ENCODE results near the gene NGLY1.

Gene NGLY1

GRCh38 chr3:25711090-25711489 is 72.2 kb downstream of the NGLY1 start:
- no peak overlapping the region for H3K4me3 ChIP-seq (ENCODE audit: insufficient read length, low read depth)

GRCh38 chr3:25708036-25708435 is 75.2 kb downstream of the NGLY1 start:
- Histone ChIP-seq H3K4me3 (ENCODE audit: insufficient read length, low read depth) (no peak overlapping the region), H3K9ac (ENCODE audit: insufficient read length, low read depth) (no peak overlapping the region), H3K27me3 (ENCODE audit: insufficient read depth, insufficient read length) (no peaks in the 10 kb centered on the region), H3K36me3 (ENCODE audit: insufficient read depth, insufficient read length, low read length) (no peaks in the 10 kb centered on the region), H3K4me1 (ENCODE audit: insufficient read depth, insufficient read length) (no peaks in the 10 kb centered on the region), H3K9me3 (ENCODE audit: insufficient read depth, low read length) (no peaks in the 10 kb centered on the region)
- no peak for DNase-seq (ENCODE audit: low read depth, low spot score)
- TF ChIP-seq YY1 (IDR thresholded peaks at IDR 0.05; ENCODE audit: insufficient read depth, insufficient read length) (no peak), ZNF274 (IDR thresholded peaks at IDR 0.05; ENCODE audit: low read depth, low read length) (no peak), SUZ12 (IDR thresholded peaks at IDR 0.05; ENCODE audit: extremely low read depth, insufficient read depth, insufficient read length) (no peak)

More at GRCh38 chr3:25711090-25711489, 72.2 kb downstream of the NGLY1 start:
- Histone ChIP-seq H3K9me3 (ENCODE audit: insufficient read depth, low read length) (no peaks in the 10 kb centered on the region), H3K27me3 (ENCODE audit: insufficient read depth, insufficient read length) (no peaks in the 10 kb centered on the region), H3K36me3 (ENCODE audit: insufficient read depth, insufficient read length, low read length) (no peaks in the 10 kb centered on the region), H3K4me1 (ENCODE audit: insufficient read depth, insufficient read length) (no peaks in the 10 kb centered on the region), H3K9ac (ENCODE audit: insufficient read length, low read depth) (no peak overlapping the region)
- TF ChIP-seq YY1 (IDR thresholded peaks at IDR 0.05; ENCODE audit: insufficient read depth, insufficient read length) (no peak), ZNF274 (IDR thresholded peaks at IDR 0.05; ENCODE audit: low read depth, low read length) (no peak), SUZ12 (IDR thresholded peaks at IDR 0.05; ENCODE audit: extremely low read depth, insufficient read depth, insufficient read length) (no peak)
- DNase-seq (ENCODE audit: low read depth, low spot score) = no peak

- no peak overlapping the region for H3K4me3 ChIP-seq (ENCODE audit: insufficient read length, low read depth)
- H3K9me3 ChIP-seq (ENCODE audit: insufficient read depth, low read length) = no peaks in the 10 kb centered on the region
- H3K27me3 ChIP-seq (ENCODE audit: insufficient read depth, insufficient read length) = no peaks in the 10 kb centered on the region
- H3K4me1 ChIP-seq (ENCODE audit: insufficient read depth, insufficient read length) = no peaks in the 10 kb centered on the region
- no peak for TF ChIP-seq ZNF274 (IDR thresholded peaks at IDR 0.05; ENCODE audit: low read depth, low read length)
- TF ChIP-seq SUZ12 (IDR thresholded peaks at IDR 0.05; ENCODE audit: extremely low read depth, insufficient read depth, insufficient read length) = no peak
- TF ChIP-seq YY1 (IDR thresholded peaks at IDR 0.05; ENCODE audit: insufficient read depth, insufficient read length) = no peak
- H3K9ac ChIP-seq (ENCODE audit: insufficient read length, low read depth) = no peak overlapping the region
- DNase-seq (ENCODE audit: low read depth, low spot score) = no peak
- H3K36me3 ChIP-seq (ENCODE audit: insufficient read depth, insufficient read length, low read length) = no peaks in the 10 kb centered on the region
These were observed 75.8 kb downstream of the NGLY1 start for GRCh38 chr3:25707268-25707926.

- Histone ChIP-seq H3K36me3 (ENCODE audit: insufficient read depth, insufficient read length, low read length) (no peaks in the 10 kb centered on the region), H3K9me3 (ENCODE audit: insufficient read depth, low read length) (no peaks in the 10 kb centered on the region), H3K27me3 (ENCODE audit: insufficient read depth, insufficient read length) (no peaks in the 10 kb centered on the region), H3K9ac (ENCODE audit: insufficient read length, low read depth) (no peak overlapping the region), H3K4me3 (ENCODE audit: insufficient read length, low read depth) (no peak overlapping the region), H3K4me1 (ENCODE audit: insufficient read depth, insufficient read length) (no peaks in the 10 kb centered on the region)
- DNase-seq (ENCODE audit: low read depth, low spot score) = no peak
- TF ChIP-seq ZNF274 (IDR thresholded peaks at IDR 0.05; ENCODE audit: low read depth, low read length) = no peak
- TF ChIP-seq YY1 (IDR thresholded peaks at IDR 0.05; ENCODE audit: insufficient read depth, insufficient read length) = no peak
- no peak for TF ChIP-seq SUZ12 (IDR thresholded peaks at IDR 0.05; ENCODE audit: extremely low read depth, insufficient read depth, insufficient read length)
These were observed 77.0 kb downstream of the NGLY1 start for GRCh38 chr3:25706213-25706612.

- no peaks in the 10 kb centered on the region for H3K4me1 ChIP-seq (ENCODE audit: insufficient read depth, insufficient read length)
- H3K36me3 ChIP-seq (ENCODE audit: insufficient read depth, insufficient read length, low read length) = no peaks in the 10 kb centered on the region
- no peak overlapping the region for H3K4me3 ChIP-seq (ENCODE audit: insufficient read length, low read depth)
- no peak overlapping the region for H3K9ac ChIP-seq (ENCODE audit: insufficient read length, low read depth)
- no peaks in the 10 kb centered on the region for H3K27me3 ChIP-seq (ENCODE audit: insufficient read depth, insufficient read length)
- H3K9me3 ChIP-seq (ENCODE audit: insufficient read depth, low read length) = no peaks in the 10 kb centered on the region
- no peak for DNase-seq (ENCODE audit: low read depth, low spot score)
- TF ChIP-seq YY1 (IDR thresholded peaks at IDR 0.05; ENCODE audit: insufficient read depth, insufficient read length) (no peak), ZNF274 (IDR thresholded peaks at IDR 0.05; ENCODE audit: low read depth, low read length) (no peak), SUZ12 (IDR thresholded peaks at IDR 0.05; ENCODE audit: extremely low read depth, insufficient read depth, insufficient read length) (no peak)
These were observed 85.7 kb downstream of the NGLY1 start for GRCh38 chr3:25697553-25697952.

- Histone ChIP-seq H3K36me3 (ENCODE audit: insufficient read depth, insufficient read length, low read length) (no peaks in the 10 kb centered on the region), H3K4me3 (ENCODE audit: insufficient read length, low read depth) (no peak overlapping the region), H3K9me3 (ENCODE audit: insufficient read depth, low read length) (no peaks in the 10 kb centered on the region), H3K9ac (ENCODE audit: insufficient read length, low read depth) (no peak overlapping the region), H3K27me3 (ENCODE audit: insufficient read depth, insufficient read length) (no peaks in the 10 kb centered on the region), H3K4me1 (ENCODE audit: insufficient read depth, insufficient read length) (no peaks in the 10 kb centered on the region)
- no peak for DNase-seq (ENCODE audit: low read depth, low spot score)
- TF ChIP-seq ZNF274 (IDR thresholded peaks at IDR 0.05; ENCODE audit: low read depth, low read length) = no peak
These were observed 87.4 kb downstream of the NGLY1 start for GRCh38 chr3:25695731-25696420.

- Histone ChIP-seq H3K36me3 (ENCODE audit: insufficient read depth, insufficient read length, low read length) (no peaks in the 10 kb centered on the region), H3K4me1 (ENCODE audit: insufficient read depth, insufficient read length) (no peaks in the 10 kb centered on the region), H3K9ac (ENCODE audit: insufficient read length, low read depth) (no peak overlapping the region), H3K27me3 (ENCODE audit: insufficient read depth, insufficient read length) (no peaks in the 10 kb centered on the region), H3K9me3 (ENCODE audit: insufficient read depth, low read length) (no peaks in the 10 kb centered on the region), H3K4me3 (ENCODE audit: insufficient read length, low read depth) (no peak overlapping the region)
- no peak for DNase-seq (ENCODE audit: low read depth, low spot score)
- TF ChIP-seq SUZ12 (IDR thresholded peaks at IDR 0.05; ENCODE audit: extremely low read depth, insufficient read depth, insufficient read length) (no peak), YY1 (IDR thresholded peaks at IDR 0.05; ENCODE audit: insufficient read depth, insufficient read length) (no peak), ZNF274 (IDR thresholded peaks at IDR 0.05; ENCODE audit: low read depth, low read length) (no peak)
These were observed 90.0 kb downstream of the NGLY1 start for GRCh38 chr3:25693238-25693637.

All from NT2/D1 (cell line).